T-cell (primary cell): ENCODE results near the gene KIAA0586. TPM values are rescaled to one million over a fixed set of nuclear protein-coding genes. Genes with fewer than 3 reads are reported as not detected.

Experiments used
- ATAC-seq, 4 experiments: fragments of 200-7000 bp in 3 of 4; fragments of 150-1000 bp in 1 of 4; cut with Tn5 transposase; replicated peaks in 1 of 4; 1 replicate in 3 of 4; 2 replicates in 1 of 4; pipeline ENCODE4 v1.10.0; 2021; ENCODE audit warnings: moderate library complexity in 3 of 4, mild to moderate bottlenecking in 2 of 4, moderate number of reproducible peaks in 1 of 4
- CTCF ChIA-PET, 2 donors: fragments of 300-600 bp; sonication (Branson Sonifier 250); formaldehyde crosslinking; loops; one replicate each; lab custom pipeline; 2022; ENCODE audit warnings: antibody characterized with exemption in 2 of 2; lab: Charles Lee
- POLR2A ChIA-PET, 2 donors: fragments of 300-600 bp; sonication (Branson Sonifier 250); formaldehyde crosslinking; loops; one replicate each; lab custom pipeline; 2022; ENCODE audit warnings: antibody characterized with exemption in 2 of 2; lab: Charles Lee
- DNase-seq, 35 experiments: peaks; one replicate each; pipeline versions ENCODE4 v3.0.0 to v3.0.0-alpha.2; 2013 to 2023
- H3K27ac ChIP-seq: one replicate; pipeline ENCODE4 v1.5.1; 2013; ENCODE audit warnings: low read length
- H3K27me3 ChIP-seq, 2 experiments: replicated peaks in 1 of 2; 1 replicate in 1 of 2; 2 replicates in 1 of 2; pipeline versions ENCODE4 v1.6.1 to v1.7.0; 2013; ENCODE audit warnings: low read length in 1 of 2, mixed read lengths in 1 of 2; ENCODE audit not compliant: control insufficient read depth in 2 of 2, insufficient read depth in 2 of 2; ENCODE audit errors: extremely low read depth in 1 of 2
- H3K36me3 ChIP-seq, 2 donors: 1 replicate in 1 of 2; 2 replicates in 1 of 2; pipeline versions ENCODE4 v1.6.1 to v1.7.0; 2013; ENCODE audit warnings: low read length in 1 of 2; ENCODE audit not compliant: control insufficient read depth in 2 of 2, insufficient read depth in 1 of 2; ENCODE audit errors: extremely low read depth in 1 of 2
- H3K4me1 ChIP-seq, 2 experiments: 1 replicate in 1 of 2; 2 replicates in 1 of 2; pipeline versions ENCODE4 v1.6.1 to v1.7.0; 2013; ENCODE audit warnings: low read length in 2 of 2, mixed read lengths in 1 of 2; ENCODE audit not compliant: insufficient read depth in 2 of 2, control insufficient read depth in 1 of 2; ENCODE audit errors: extremely low read depth in 1 of 2
- H3K4me3 ChIP-seq, 2 donors: 1 replicate in 1 of 2; 2 replicates in 1 of 2; pipeline versions ENCODE4 v1.5.1 to v1.7.0; 2013; ENCODE audit warnings: mild to moderate bottlenecking in 2 of 2, low read length in 1 of 2, moderate library complexity in 1 of 2; ENCODE audit not compliant: control insufficient read depth in 1 of 2; ENCODE audit errors: extremely low read depth in 1 of 2
- H3K9me3 ChIP-seq: 2 replicates; pipeline ENCODE4 v1.7.0; 2013
- H3K27ac Mint-ChIP-seq, 2 donors: one replicate each; pipeline ENCODE4 v1.8.0; 2020 to 2021; ENCODE audit warnings: mild to moderate bottlenecking in 2 of 2, mixed read lengths in 2 of 2
- H3K27me3 Mint-ChIP-seq, 2 donors: one replicate each; pipeline ENCODE4 v1.8.0; 2021 to 2022; ENCODE audit warnings: mixed read lengths in 2 of 2
- H3K36me3 Mint-ChIP-seq: one replicate; pipeline ENCODE4 v1.8.0; 2021; ENCODE audit warnings: mixed read lengths
- H3K4me1 Mint-ChIP-seq, 3 donors: one replicate each; pipeline ENCODE4 v1.8.0; 2020 to 2022; ENCODE audit warnings: mixed read lengths in 3 of 3, mild to moderate bottlenecking in 1 of 3
- H3K4me3 Mint-ChIP-seq, 3 donors: one replicate each; pipeline ENCODE4 v1.8.0; 2020 to 2022; ENCODE audit warnings: mild to moderate bottlenecking in 3 of 3, mixed read lengths in 3 of 3, moderate library complexity in 3 of 3
- H3K9me3 Mint-ChIP-seq, 3 donors: one replicate each; pipeline ENCODE4 v1.8.0; 2020 to 2022; ENCODE audit warnings: mixed read lengths in 3 of 3
- WGBS: methylation state at CpG from one replicate; pipeline ENCODE4 v1.1.5; 2013; ENCODE audit warnings: missing lambda C conversion rate; ENCODE audit not compliant: insufficient coverage; 5-methylcytosine and 5-hydroxymethylcytosine counted together
- total RNA-seq, 35 experiments: library from RNA in 6 of 35; stranded (reverse) in 6 of 35; fragments of 120-200 nt in 1 of 35; gene quantifications; one replicate each; pipeline versions ENCODE4 v1.2.1 to v1.2.4 and lab custom pipeline; 2013 to 2026

KIAA0586 gene
- total RNA-seq, 5 donors from 2014 or later (not counting 1 experiment from before 2014, with no cell fraction given) = 32.5 to 37.8 (median 33.7) TPM

DNA sequence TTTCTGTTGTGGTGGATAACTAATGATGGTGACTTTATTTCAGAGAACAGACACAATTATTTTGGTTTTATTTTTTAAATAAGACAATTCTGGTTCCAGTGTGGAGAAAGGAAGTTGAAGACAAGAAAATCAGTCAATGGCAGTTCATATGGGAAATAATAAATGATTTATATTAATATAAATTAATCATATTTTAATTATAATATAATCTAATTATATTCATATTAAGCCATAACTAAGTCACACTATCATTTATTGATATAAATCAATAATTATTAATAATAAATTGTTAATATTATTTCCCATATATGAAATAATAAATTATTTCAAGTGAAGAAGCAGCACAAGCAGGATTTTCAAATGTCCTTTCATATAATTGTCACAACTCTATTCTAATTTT, 29.0 kb upstream of the KIAA0586 start:
- Histone ChIP-seq H3K4me1 (peaks cover 2 to 13% of the 10 kb centered on the region in 2 experiments), H3K9me3 (no peaks in the 10 kb centered on the region), H3K27me3 (no peaks in the 10 kb centered on the region), H3K36me3 (no peaks in the 10 kb centered on the region), H3K4me3 (no peak overlapping the region), H3K27ac (no peak overlapping the region)
- ChIA-PET CTCF (interaction anchor here in 1 of 2 donors (0.5 kb wide), 1 partner anchor 25 kb away, joined by 6 read pairs; no protein-coding TSS in a partner anchor), POLR2A (interaction anchor here in 1 of 2 donors (0.5 kb wide), 1 partner anchor 33 kb away, joined by 3 read pairs; no protein-coding TSS in a partner anchor)
- Mint-ChIP-seq H3K27me3 (no peaks in the 10 kb centered on the region), H3K36me3 (no peaks in the 10 kb centered on the region), H3K27ac (no peak overlapping the region), H3K4me1 (peaks cover 11 to 20% (median 16%) of the 10 kb centered on the region in 3 donors), H3K9me3 (no peaks in the 10 kb centered on the region), H3K4me3 (no peak overlapping the region)
- DNase-seq (no peak), ATAC-seq (no peak)

DNA sequence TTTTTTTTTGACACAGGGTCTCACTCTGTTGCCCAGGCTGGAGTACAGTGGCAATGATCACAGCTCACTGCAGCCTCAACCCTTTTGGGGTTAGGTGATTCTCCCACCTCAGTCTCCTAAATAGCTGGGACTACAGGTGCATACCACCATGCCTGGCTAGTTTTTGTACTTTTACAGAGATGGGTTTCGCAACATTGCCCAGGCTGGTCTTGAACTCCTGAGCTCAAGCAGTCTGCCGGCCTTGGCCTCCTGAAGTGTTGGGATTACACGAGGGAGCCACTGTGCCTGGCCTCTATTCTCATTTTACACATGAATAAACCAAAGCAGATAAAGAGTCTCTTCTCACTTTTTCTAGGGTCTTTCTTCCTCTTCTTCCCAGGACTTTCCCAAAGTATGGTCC, 28.6 kb upstream of the KIAA0586 start:
- Histone ChIP-seq H3K27ac (no peak overlapping the region), H3K4me3 (no peak overlapping the region), H3K36me3 (no peaks in the 10 kb centered on the region), H3K27me3 (no peaks in the 10 kb centered on the region), H3K4me1 (peaks cover 2 to 13% of the 10 kb centered on the region in 2 experiments), H3K9me3 (no peaks in the 10 kb centered on the region)
- CTCF ChIA-PET = interaction anchor here in 1 of 2 donors (0.5 to 0.6 kb wide), 2 partner anchors 17 to 24 kb away, joined by 6 read pairs; no protein-coding TSS in a partner anchor
- Mint-ChIP-seq H3K27ac (no peak overlapping the region), H3K4me1 (peaks cover 11 to 20% (median 16%) of the 10 kb centered on the region in 3 donors), H3K4me3 (no peak overlapping the region), H3K9me3 (no peaks in the 10 kb centered on the region), H3K27me3 (no peaks in the 10 kb centered on the region), H3K36me3 (no peaks in the 10 kb centered on the region)
- DNase-seq = no peak
- POLR2A ChIA-PET = no interaction called here
- ATAC-seq = no peak
- 100% methylated on average over 3 of the region's 3 CpGs for WGBS

DNA sequence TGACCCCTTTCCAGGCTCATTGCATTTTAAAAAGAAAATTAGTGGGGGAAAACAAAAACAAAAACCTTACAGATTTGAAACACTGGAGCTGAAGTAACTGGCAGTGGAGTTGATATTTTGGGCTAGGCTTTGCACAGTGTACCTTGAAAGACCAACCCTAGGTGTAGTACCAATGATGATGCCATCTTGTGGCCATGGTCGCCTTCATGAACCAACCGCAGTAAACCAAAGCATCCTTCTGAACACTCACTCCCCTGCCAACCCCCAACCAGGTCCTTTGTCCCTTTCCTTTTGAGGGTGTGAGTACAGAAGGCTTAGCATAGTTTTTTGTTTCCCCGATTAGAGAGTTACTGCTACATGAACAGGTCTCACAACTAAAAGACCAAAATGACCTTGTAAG, 25.9 kb upstream of the KIAA0586 start:
- H3K36me3 Mint-ChIP-seq = no peaks in the 10 kb centered on the region
- Histone ChIP-seq H3K36me3 (peaks cover 0 to 2% of the 10 kb centered on the region in 2 donors), H3K4me3 (no peak overlapping the region), H3K4me1 (peaks cover 0 to 2% of the 10 kb centered on the region in 2 experiments), H3K27ac (no peak overlapping the region), H3K27me3 (no peaks in the 10 kb centered on the region), H3K9me3 (no peaks in the 10 kb centered on the region)
- CTCF ChIA-PET = no interaction called here
- no peaks in the 10 kb centered on the region for H3K9me3 Mint-ChIP-seq
- no peak overlapping the region for H3K4me3 Mint-ChIP-seq
- no peaks in the 10 kb centered on the region for H3K27me3 Mint-ChIP-seq
- ATAC-seq (peak in 1 of 4 experiments; percentile 28), DNase-seq (peak in 1 of 35 experiments; percentile 19)
- peaks cover 2 to 14% (median 5%) of the 10 kb centered on the region in 3 donors for H3K4me1 Mint-ChIP-seq
- no CpG with 5 or more reads among the region's 3 CpGs for WGBS
- no peak overlapping the region for H3K27ac Mint-ChIP-seq
- POLR2A ChIA-PET = no interaction called here

DNA sequence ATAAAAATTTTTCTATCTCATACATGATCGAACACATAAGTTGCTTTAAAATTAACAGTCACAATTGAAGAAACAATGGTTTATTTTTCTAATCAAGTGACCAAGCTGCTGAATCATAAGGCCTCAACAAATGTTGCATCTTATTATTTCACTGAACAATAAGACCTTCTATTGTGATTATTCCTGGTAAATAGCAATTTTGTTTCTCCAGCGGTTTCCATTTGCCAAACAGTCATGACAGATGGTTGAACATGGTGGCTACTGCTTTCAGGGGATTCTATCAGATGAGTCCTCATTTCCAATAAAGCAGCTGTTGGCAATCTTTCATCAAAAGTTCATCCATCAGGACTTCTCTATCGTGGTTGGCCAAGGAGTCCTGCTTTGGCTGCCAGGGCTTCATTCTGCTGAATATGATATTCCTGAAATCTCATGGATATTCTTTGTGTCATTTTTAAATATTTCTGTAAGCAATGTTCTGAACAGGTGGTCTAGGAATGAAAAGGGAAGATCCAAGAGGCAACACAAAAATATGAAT, 18.8 kb upstream of the KIAA0586 start:
- Histone ChIP-seq H3K4me3 (no peak overlapping the region), H3K27ac (no peak overlapping the region), H3K4me1 (no peaks in the 10 kb centered on the region), H3K27me3 (no peaks in the 10 kb centered on the region), H3K36me3 (peaks cover 9 to 31% of the 10 kb centered on the region in 2 donors), H3K9me3 (no peaks in the 10 kb centered on the region)
- ATAC-seq (no peak), DNase-seq (no peak)
- ChIA-PET CTCF (no interaction called here), POLR2A (interaction anchor here in 1 of 2 donors (0.7 kb wide), 1 partner anchor 16 kb away, joined by 3 read pairs; no protein-coding TSS in a partner anchor)
- Mint-ChIP-seq H3K27ac (no peak overlapping the region), H3K4me1 (peaks cover 0 to 5% (median 2%) of the 10 kb centered on the region in 3 donors), H3K9me3 (no peaks in the 10 kb centered on the region), H3K4me3 (no peak overlapping the region), H3K36me3 (peaks cover 21% of the 10 kb centered on the region), H3K27me3 (no peaks in the 10 kb centered on the region)
- no CpG with 5 or more reads among the region's 3 CpGs for WGBS

DNA sequence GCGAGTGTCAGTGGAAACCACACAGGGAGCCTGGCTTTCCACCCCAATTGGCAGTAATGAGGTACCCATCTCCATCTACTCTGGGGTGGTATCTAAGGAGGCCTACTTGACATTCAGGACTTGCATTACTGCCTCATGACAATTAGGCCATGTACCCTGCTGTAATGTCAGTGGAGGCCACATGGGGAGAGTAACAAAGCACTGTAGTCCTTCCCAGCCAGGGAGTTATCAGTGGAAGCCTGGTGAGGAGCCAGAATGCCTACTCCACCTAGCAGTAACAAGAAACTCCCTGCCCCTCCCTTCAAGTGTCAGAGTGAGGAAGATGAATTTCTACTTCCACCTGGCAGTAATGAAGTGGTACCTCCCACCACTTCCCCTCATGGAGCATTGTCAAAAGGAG, 12.7 kb upstream of the KIAA0586 start:
- Mint-ChIP-seq H3K4me3 (peak overlapping the region in 1 of 3 donors; percentile 56), H3K9me3 (no peaks in the 10 kb centered on the region), H3K27me3 (no peaks in the 10 kb centered on the region), H3K27ac (no peak overlapping the region), H3K4me1 (peaks cover 20 to 21% (median 21%) of the 10 kb centered on the region in 3 donors), H3K36me3 (peaks cover 44% of the 10 kb centered on the region)
- no CpG with 5 or more reads among the region's 1 CpG for WGBS
- Histone ChIP-seq H3K27ac (no peak overlapping the region), H3K4me1 (no peaks in the 10 kb centered on the region), H3K27me3 (no peaks in the 10 kb centered on the region), H3K9me3 (no peaks in the 10 kb centered on the region), H3K36me3 (peaks cover 12 to 41% of the 10 kb centered on the region in 2 donors), H3K4me3 (no peak overlapping the region)
- ATAC-seq (peak in 1 of 4 experiments; percentile 91), DNase-seq (peak in 1 of 35 experiments; percentile 27)
- CTCF ChIA-PET = no interaction called here
- POLR2A ChIA-PET = no interaction called here

DNA sequence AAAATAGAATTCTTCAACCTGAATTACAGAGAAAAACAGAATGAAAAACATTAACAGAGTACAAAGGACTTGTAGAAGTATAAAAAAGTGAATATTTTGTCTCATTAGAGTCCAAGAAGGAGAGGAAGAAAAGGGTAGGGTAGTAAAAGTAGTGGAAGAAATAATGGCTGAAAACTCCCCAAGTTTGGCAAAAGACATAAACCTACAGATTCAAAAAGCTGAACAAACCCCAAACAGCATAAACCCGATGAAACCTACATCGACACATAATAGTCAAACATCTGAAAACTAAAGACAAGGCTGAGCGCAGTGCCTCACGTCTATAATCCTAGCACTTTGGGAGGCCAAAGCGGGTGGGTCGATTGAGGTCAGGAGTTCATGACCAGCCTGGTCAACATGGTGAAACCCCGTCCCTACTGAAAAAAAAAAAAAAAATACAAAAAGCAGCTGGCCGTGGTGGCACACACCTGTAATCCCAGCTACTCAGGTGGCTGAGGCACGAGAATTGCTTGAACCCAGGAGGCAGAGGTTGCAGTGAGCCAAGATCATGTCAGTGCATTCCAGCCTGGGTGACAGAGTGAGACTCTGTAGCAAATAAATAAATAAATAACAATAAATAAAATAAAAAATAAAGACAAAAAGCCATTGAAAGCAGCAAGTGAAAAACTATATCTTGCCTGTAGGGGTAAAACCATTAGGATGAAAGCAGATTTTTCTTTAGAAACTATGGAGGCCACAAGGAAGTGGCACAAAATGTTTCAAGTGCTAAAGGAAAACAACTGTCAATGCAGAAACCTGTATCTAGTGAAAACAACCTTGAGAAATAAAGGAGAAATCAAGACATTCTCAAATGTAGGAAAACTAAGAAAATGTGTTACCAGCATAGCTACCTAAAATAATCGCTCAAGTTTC, 11.6 kb upstream of the KIAA0586 start:
- H3K27ac ChIP-seq = no peak overlapping the region
- no peaks in the 10 kb centered on the region for H3K4me1 ChIP-seq
- ChIA-PET CTCF (interaction anchor here in 1 of 2 donors (0.6 kb wide), 2 partner anchors 17 to 57 kb away, joined by 3 to 6 read pairs; no protein-coding TSS in a partner anchor), POLR2A (interaction anchor here in 1 of 2 donors (0.6 kb wide), 1 partner anchor 11 kb away, joined by 3 read pairs; no protein-coding TSS in a partner anchor)
- 100% methylated on average over 5 of the region's 10 CpGs for WGBS
- Mint-ChIP-seq H3K27ac (peak overlapping the region in 1 of 2 donors; percentile 8), H3K4me3 (no peak overlapping the region), H3K4me1 (peaks cover 20 to 22% (median 21%) of the 10 kb centered on the region in 3 donors), H3K9me3 (no peaks in the 10 kb centered on the region), H3K27me3 (no peaks in the 10 kb centered on the region), H3K36me3 (peaks cover 43% of the 10 kb centered on the region)
- no peak overlapping the region for H3K4me3 ChIP-seq
- no peaks in the 10 kb centered on the region for H3K27me3 ChIP-seq
- ATAC-seq (no peak), DNase-seq (no peak)
- no peaks in the 10 kb centered on the region for H3K9me3 ChIP-seq
- H3K36me3 ChIP-seq = peaks cover 9 to 35% of the 10 kb centered on the region in 2 donors
